ENCODE data around the gene TIE1. TPM values are rescaled to one million over a fixed set of nuclear protein-coding genes. Genes with fewer than 3 reads are reported as not detected.

Gene TIE1
- total and polyA plus RNA-seq, 2 of the 13 experiments (the other 11 are each of a cell fraction or from before 2014, with no cell fraction given), result 0.58 to 0.84 TPM

GRCh38 chr1:43305926-43306687 lies 5.3 kb downstream of the TIE1 start (continued):
- TF ChIP-seq ZNF609 (CRISPR knock-in tag; IDR thresholded peaks at IDR 0.05; ENCODE audit: borderline replicate concordance) (no peak), ZFP82 (CRISPR knock-in tag; IDR thresholded peaks at IDR 0.05; ENCODE audit: borderline replicate concordance) (no peak), SKI (IDR thresholded peaks at IDR 0.05; ENCODE audit: partially characterized antibody) (no peak), ETV5 (CRISPR knock-in tag; IDR thresholded peaks at IDR 0.05; ENCODE audit: borderline replicate concordance) (no peak), ERF (CRISPR knock-in tag; IDR thresholded peaks at IDR 0.05) (no peak), JUN (CRISPR knock-in tag; IDR thresholded peaks at IDR 0.05) (no peak), ARNTL (CRISPR knock-in tag; IDR thresholded peaks at IDR 0.05) (no peak), ZNF460 (CRISPR knock-in tag; IDR thresholded peaks at IDR 0.05; ENCODE audit: borderline replicate concordance) (no peak)

Data from HepG2 (cell line).